Measurements from ENCODE around the gene MTMR3. TPM values are rescaled to one million over a fixed set of nuclear protein-coding genes. Genes with fewer than 3 reads are reported as not detected.

MTMR3 gene
- total RNA-seq, 4 donors from 2014 or later, result 52.8 to 101 (median 69.1) TPM

- no peak for TF ChIP-seq CTCF (IDR thresholded peaks at IDR 0.05)
- no peak for DNase-seq
- no peaks in the 10 kb centered on the region for H3K9me3 ChIP-seq
- peaks cover 7 to 9% of the 10 kb centered on the region in 2 donors for H3K4me1 ChIP-seq
- intact Hi-C loops (cut with DNase I), result no loop called here
- no peak overlapping the region for H3K27ac ChIP-seq
- no peak overlapping the region for H3K4me3 ChIP-seq (replicated peaks in 1 of 3)
- H3K27me3 ChIP-seq, result no peaks in the 10 kb centered on the region
- H3K36me3 ChIP-seq, result peaks cover 4 to 10% of the 10 kb centered on the region in 2 donors
- WGBS, 2 donors, result 94% methylated on average over 6 of the region's 6 CpGs
Measured at GRCh38 chr22:29992341-29993275, 109.6 kb downstream of the MTMR3 start.

GRCh38 chr22:29994027-29994715, 111.2 kb downstream of the MTMR3 start:
- H3K36me3 ChIP-seq, result peaks cover 4 to 10% of the 10 kb centered on the region in 2 donors

GRCh38 chr22:29994943-29995342, 112.0 kb downstream of the MTMR3 start:
- 51 to 61% methylated on average over 3 of the region's 3 CpGs for WGBS, 2 donors
- Histone ChIP-seq H3K36me3 (peaks cover 4 to 10% of the 10 kb centered on the region in 2 donors), H3K9me3 (no peaks in the 10 kb centered on the region), H3K4me3 (replicated peaks in 1 of 3) (no peak overlapping the region), H3K27me3 (no peaks in the 10 kb centered on the region), H3K4me1 (peaks cover 7 to 9% of the 10 kb centered on the region in 2 donors), H3K27ac (peak overlapping the region in 2 of 3 donors; percentile 0 to 25)
- intact Hi-C loops (cut with DNase I), result no loop called here
- no peak for DNase-seq
- TF ChIP-seq POLR2A (IDR thresholded peaks at IDR 0.05), result no peak
- TF ChIP-seq CTCF (IDR thresholded peaks at IDR 0.05), result no peak

More at GRCh38 chr22:29994027-29994715, 111.2 kb downstream of the MTMR3 start:
- no peak overlapping the region for H3K4me3 ChIP-seq (replicated peaks in 1 of 3)
- H3K4me1 ChIP-seq, result peaks cover 7 to 9% of the 10 kb centered on the region in 2 donors
- H3K27ac ChIP-seq, result peak overlapping the region in 1 of 3 donors; percentile 25
- H3K27me3 ChIP-seq, result no peaks in the 10 kb centered on the region
- intact Hi-C loops (cut with DNase I), result no loop called here
- TF ChIP-seq POLR2A (IDR thresholded peaks at IDR 0.05), result no peak
- H3K9me3 ChIP-seq, result no peaks in the 10 kb centered on the region
- DNase-seq, result no peak
- 91% methylated on average over 3 of the region's 3 CpGs for WGBS, 2 donors

GRCh38 chr22:29997107-29997506, 114.1 kb downstream of the MTMR3 start:
- peaks cover 0 to 3% of the 10 kb centered on the region in 2 donors for H3K36me3 ChIP-seq
- intact Hi-C loops (cut with DNase I), result no loop called here

GRCh38 chr22:29997516-29997915, 114.5 kb downstream of the MTMR3 start:
- Histone ChIP-seq H3K4me1 (peaks cover 7 to 9% of the 10 kb centered on the region in 2 donors), H3K27ac (no peak overlapping the region), H3K4me3 (replicated peaks in 1 of 3) (no peak overlapping the region), H3K9me3 (no peaks in the 10 kb centered on the region), H3K36me3 (no peaks in the 10 kb centered on the region), H3K27me3 (no peaks in the 10 kb centered on the region)
- TF ChIP-seq CTCF (IDR thresholded peaks at IDR 0.05) (no peak), POLR2A (IDR thresholded peaks at IDR 0.05) (no peak)
- intact Hi-C loops (cut with DNase I), result no loop called here
- 76 to 80% methylated on average over 2 of the region's 2 CpGs for WGBS, 2 donors
- DNase-seq, result no peak

More at GRCh38 chr22:29997107-29997506, 114.1 kb downstream of the MTMR3 start:
- no peaks in the 10 kb centered on the region for H3K9me3 ChIP-seq
- H3K27me3 ChIP-seq, result no peaks in the 10 kb centered on the region
- H3K4me1 ChIP-seq, result peaks cover 7 to 9% of the 10 kb centered on the region in 2 donors
- DNase-seq, result no peak
- no peak overlapping the region for H3K27ac ChIP-seq
- H3K4me3 ChIP-seq (replicated peaks in 1 of 3), result no peak overlapping the region
- TF ChIP-seq POLR2A (IDR thresholded peaks at IDR 0.05) (no peak), CTCF (IDR thresholded peaks at IDR 0.05) (no peak)
